ENCODE measurements around the gene DHX57.

GRCh38 chr2:38793511-38793910 is 82.2 kb downstream of the DHX57 start:
- TF ChIP-seq CTCF (IDR thresholded peaks at IDR 0.05; ENCODE audit: low read depth, low read length, poor library complexity, severe bottlenecking): no peak
- TF ChIP-seq EZH2phosphoT487 (IDR thresholded peaks at IDR 0.05; ENCODE audit: borderline replicate concordance, low read length): no peak
